GM21723 (cell line): ENCODE results near the gene RALGPS1.

ENCODE experiments used
- ATAC-seq: cut with Tn5 transposase; IDR thresholded peaks from one replicate; pipeline ENCODE4 v1.9.1; 2021; ENCODE audit warnings: mild to moderate bottlenecking, moderate library complexity; ENCODE audit not compliant: unreplicated experiment

RALGPS1 gene

DNA sequence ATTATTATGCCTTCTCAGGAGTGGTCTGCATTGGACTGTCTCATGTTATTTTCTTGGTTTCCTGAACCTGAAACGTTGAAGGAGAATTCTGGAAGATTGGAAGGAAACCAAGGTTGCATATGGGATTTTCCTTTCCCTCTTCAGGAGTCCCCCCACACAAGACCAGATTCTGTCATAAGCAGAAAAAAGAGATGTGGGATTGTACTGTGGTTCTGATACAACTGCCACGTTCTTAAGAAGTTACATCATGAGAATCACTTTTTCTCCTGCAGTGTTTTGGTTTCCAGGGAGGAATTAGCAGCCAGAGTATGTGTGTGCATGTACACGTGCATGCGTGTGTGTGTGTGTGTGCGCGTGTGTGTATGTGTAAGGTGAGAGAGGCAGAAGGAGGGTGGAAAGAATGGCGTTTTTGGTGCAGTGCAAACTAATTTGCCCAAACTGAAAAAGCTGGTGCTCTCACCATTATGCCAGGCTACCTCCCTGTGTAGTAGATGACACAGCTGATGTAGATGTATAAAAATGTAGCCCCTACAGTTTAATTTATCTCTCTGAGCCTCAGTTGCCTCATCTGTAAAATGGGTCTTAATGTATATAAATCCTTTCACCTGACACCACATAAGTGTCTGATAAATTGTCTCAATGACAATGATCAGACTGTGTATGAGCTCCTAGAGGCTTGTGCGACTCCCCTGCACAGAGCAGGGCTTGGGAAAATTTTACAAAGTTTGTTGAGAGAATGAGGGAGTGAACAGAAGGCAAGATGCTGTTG lies 38.6 kb downstream of the RALGPS1 start:
- no peak for ATAC-seq

GRCh38 chr9:126955811-126956210 lies 41.2 kb downstream of the RALGPS1 start:
- no peak for ATAC-seq

DNA sequence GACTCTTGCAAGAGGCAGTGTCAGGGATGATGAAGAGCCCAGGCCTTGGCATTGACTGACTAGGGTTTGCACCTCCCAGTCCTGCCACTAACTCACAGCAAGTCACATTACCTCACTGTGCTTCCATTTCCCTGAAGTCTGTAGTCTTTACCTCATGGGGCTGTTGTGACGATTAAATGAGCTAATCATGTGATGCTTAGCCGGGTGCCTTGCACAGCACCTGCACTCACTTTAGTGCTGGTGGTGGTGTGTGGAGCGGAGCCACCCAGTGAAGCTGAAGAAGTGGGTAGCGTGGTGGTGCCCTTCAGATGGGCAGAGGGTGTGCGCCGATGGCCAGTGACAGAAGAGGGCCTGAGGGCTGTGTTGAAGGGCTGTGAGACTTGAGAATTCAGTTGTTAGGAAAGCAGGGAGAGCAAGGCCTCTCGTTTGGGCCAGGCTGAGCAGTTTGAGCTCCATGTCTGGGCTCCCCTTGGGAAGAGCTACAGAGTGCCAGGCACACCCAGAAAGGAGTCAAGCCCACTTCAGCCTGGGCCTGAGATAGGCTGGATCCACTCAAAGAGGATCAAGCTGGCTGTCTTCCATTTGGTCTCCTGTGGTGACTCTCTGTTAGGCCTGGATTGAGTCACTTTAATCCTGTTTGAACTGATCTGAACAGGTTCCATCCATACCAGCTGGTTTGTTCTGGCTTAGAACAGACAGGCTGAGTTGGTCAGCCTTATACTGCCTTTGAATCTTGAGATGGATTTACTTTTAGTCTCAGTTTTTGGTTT lies 42.5 kb downstream of the RALGPS1 start:
- no peak for ATAC-seq

DNA sequence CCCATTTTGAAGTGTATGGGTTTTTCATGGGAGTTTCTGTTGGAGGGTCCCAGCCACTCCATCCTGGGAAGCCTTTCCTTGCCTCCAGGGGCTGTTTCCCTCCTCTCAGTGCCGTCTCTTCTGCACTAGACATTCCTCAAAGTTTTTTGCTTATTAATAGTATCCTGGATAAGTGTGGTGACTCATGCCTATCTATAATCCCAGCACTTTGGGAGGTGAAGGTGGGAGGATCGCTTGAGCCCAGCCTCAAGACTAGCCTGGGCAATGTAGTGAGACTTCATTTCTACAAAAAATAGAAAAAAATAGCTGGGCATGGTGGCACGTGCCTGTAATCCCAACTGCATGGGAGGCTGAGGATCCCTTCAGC lies 43.1 kb downstream of the RALGPS1 start:
- ATAC-seq, result no peak

DNA sequence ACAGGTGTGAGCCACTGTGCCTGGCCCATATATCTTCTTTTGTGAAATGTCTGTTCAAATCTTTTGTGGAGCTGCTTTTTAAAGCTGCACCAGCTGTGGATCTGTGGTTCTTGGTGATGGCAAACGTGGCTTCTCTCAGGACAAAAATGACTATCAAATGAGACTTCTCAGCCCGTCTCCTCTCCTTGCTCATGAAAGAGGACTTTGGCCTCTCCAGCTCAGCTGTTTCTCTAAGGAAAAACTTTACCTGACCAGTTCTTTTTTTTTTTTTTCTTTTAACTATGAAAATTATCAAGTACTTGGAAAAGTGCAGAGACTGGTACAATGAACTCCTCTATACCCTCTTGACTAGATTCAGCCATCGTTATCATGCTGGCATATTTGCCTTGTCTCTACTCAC lies 44.8 kb downstream of the RALGPS1 start:
- ATAC-seq, result no peak

DNA sequence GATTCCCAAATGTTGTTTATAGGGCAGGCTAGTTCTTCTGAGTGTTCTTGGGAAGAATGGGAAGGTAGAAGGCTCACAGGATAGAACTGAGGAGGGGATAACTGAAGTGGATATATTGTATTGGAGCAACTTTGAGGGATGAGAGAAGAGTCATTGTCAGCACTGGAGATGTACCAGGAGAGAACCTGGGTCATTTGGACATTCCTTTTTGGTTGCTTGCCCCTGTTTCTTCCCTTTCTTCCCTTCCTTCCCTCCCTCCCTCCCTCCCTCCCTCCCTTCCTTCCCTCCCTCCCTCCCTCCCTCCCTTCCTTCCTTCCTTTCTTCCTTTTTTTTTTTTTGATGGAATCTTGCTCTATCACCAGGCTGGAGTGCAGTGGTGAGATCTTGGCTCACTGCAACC lies 45.3 kb downstream of the RALGPS1 start:
- ATAC-seq, result no peak

DNA sequence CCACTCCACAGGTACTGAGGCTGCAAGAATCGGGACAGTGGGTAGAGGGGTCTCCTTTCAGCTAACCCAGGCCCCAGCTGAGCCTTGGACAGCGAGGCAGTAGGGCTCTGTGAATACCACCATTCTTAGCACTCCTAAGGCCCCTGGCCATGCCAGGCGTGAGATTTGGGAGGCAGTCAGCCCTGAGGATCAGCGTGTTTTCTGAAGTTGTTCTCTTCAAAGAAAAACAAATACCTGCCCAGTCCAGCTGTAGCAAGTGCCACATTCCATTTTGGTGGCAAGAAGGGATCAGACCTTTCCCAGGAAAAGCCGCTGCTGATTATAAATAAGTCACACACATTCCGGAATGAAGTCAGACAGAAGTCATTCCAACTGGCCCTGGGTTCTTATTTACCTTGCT lies 47.8 kb downstream of the RALGPS1 start:
- ATAC-seq, result no peak

DNA sequence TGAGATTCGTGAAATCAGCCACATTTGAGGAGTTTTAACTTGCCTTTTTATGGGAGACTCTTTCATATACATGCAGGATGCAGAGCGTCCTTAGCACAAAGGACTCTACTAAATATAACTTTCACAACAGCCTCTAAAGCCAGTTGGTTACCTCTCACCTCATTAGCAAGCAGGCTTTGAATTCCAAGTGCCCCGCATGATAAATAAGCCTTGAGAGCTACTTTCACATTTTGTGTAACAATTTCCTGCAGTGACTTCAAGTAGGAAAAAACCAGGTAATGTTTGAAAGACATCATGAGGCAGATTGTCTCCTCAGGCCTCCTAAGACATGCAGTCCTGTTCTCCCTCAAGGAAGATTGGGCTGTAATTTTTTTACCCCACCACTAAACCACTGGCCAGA lies 50.5 kb downstream of the RALGPS1 start:
- ATAC-seq, result no peak

DNA sequence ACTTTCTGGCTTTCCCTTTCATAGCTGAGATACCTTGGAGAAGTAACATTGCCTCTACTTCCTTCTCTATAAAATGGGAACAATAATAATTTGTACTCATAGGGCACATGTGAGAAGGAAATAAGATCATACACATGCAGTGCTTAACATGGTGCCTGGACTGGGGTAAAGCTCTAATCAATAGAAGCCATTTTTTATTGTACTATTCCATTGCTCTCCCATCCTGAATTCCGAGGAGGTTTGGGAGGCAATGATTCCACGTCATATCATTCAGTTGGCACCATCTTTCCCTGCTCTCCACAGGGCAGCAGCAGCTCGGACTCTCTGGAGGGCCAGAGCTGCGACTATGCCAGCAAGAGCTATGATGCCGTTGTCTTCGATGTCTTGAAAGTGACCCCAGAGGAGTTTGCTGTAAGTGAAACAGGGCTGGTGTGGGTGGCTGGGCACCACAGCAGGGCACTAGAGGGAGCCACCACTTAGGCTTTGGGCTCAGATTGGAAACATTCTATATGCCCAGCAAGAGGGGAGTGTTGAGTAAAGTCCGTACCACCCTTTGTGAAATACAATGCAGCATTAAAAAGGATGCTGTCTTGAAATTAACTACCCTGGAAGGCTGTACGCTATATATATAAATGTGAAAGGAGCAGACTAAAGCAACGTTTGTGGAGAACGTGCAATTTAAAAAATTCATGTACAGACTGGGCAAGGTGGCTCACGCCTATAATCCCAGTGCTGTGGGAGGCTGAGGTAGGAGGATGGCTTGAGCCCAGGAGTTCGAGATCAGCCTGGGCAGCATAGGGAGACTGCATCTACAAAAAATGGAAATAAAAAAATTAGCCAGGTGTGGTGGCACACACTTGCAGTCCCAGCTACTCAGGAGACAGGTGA lies 51.2 kb downstream of the RALGPS1 start:
- ATAC-seq, result no peak

- ATAC-seq, result no peak
These were observed 56.7 kb downstream of the RALGPS1 start for GRCh38 chr9:126971261-126971660.

- ATAC-seq, result no peak
These were observed 59.3 kb downstream of the RALGPS1 start for GRCh38 chr9:126973651-126974529.

DNA sequence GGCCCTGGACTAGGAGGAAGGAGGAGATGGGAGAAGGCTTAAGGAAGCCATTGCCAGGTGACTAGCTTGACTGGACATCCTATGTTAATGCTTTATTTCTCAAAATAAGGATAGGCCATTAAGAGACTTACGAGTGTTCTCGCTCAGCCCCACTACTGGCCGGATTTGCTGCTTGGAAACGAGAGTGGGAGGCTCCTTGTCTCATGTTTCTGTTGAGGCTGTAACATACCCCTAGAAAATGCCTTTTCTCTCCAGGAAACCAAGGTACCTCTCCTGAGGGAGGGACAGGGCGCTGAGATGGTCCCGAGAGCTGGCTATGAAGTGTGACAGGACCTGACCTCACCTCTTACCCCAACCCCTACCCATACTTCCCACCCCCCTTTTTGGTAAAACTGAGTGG lies 60.0 kb downstream of the RALGPS1 start:
- no peak for ATAC-seq

- ATAC-seq, result no peak
These were observed 61.0 kb downstream of the RALGPS1 start for GRCh38 chr9:126975327-126976220.

GRCh38 chr9:126979461-126979860 lies 64.9 kb downstream of the RALGPS1 start:
- ATAC-seq, result no peak

GRCh38 chr9:126980231-126980630 lies 65.6 kb downstream of the RALGPS1 start:
- no peak for ATAC-seq

DNA sequence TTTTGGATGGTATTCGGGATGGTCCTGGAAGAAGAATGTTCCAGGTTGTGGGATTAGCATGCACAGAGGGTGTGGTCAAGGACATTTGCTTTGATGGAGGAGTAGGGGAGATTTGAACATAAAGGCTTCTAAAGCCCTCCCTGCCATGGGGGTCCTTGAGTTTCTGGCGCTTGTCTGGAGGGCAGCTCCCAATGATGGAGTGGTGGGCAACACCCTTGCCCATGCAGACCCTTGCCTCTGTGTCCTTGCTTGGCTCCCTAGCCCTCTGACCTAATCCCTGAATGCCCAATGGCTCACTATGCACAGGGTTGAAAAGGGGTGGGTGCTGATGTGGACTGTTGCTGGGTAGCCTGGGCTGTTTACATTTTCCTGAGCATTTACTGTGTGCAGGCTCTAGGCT lies 66.6 kb downstream of the RALGPS1 start:
- no peak for ATAC-seq

- ATAC-seq, result no peak
These were observed 67.8 kb downstream of the RALGPS1 start for GRCh38 chr9:126982215-126983002.

DNA sequence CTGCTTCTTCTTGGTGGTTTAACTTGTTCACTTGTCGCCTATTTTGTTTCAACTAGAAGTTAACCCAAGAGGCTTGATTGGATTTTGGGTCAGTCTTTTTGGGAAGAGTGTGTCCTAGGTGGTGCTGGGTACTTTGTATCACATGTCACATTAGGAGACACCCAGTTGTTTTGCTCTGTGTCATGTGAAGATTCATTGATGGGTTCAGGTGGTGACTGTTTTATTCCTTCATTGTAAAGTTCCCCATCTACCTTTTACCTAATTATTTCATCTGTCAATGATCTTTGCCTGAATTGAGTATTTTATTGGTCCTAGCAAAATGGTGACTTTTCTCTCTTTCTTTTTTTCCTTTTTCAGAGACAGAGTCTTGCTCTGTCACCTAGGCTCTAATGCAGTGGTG lies 69.2 kb downstream of the RALGPS1 start:
- ATAC-seq, result no peak

- ATAC-seq, result no peak
These were observed 70.4 kb downstream of the RALGPS1 start for GRCh38 chr9:126984969-126985368.
